DMS114 treated with DMSO at 0.1 percent for 48 hours (cell line): ENCODE data around the gene MSLN.

ENCODE experiments used
- DNase-seq: peaks from one replicate; lab custom pipeline; 2025; ENCODE audit not compliant: unreplicated experiment; lab: John Stamatoyannopoulos, UW

Gene MSLN

DNA sequence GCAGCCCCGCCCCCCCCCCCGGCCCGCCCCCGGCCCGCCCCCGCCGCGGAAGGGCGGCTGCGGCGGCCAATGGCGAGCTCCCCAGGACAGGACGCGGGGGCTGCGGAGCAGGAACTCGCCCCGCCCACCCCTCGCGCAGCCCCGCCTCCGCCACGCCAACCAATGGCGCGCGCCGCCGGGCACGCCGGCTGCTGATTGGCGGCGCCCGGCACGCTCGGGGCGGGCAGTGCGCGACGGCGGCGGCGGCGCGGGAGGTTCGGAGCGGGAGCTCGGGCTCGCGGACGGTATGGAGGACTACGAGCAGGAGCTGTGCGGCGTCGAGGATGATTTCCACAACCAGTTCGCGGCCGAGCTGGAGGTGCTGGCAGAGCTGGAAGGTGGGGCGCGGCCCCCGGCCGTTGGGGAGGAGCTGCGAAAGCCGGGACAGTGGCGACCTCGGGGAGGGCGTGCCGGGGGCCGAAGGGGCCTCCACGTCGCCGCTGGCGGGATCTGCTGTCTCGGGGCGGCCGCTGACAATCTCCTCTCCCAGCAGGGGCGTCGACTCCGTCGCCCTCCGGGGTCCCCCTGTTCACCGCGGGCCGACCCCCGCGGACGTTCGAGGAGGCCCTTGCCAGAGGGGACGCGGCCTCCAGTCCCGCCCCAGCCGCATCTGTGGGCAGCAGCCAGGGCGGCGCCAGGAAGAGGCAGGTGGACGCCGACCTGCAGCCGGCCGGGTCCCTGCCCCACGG, 28.0 kb downstream of the MSLN start, which contains the start of gene CHTF18:
CHTF18 (plus strand) TSS at position 222 of the 728 bp plus-strand sequence; CDS start at position 287, 65 bp downstream.
- peak; percentile 67 for DNase-seq

DNA sequence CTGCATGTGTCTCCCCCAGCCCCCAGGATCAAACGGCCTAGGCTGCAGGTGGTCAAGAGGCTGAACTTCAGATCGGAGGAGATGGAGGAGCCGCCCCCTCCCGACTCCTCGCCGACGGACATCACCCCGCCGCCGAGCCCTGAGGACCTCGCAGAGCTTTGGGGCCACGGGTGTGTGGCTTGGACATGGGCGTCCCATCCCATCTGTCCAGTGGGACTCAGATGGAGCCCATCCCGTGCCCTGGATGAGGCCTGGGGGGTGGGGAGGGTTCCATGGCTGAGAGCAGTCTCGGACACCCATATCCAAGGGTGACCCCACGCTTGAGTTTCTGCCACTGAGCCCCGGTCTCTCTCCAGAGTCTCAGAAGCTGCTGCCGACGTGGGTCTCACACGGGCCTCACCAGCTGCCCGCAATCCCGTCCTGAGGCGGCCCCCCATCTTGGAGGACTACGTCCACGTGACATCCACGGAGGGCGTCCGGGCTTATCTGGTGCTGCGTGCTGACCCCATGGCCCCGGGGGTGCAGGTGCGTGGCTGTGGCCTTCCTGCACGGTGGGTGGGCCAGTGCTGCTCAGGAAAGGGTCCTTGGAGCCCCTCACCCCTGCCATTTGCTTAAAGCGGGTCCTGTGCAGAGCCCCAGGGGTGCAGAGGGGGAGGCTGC, 28.8 kb downstream of the MSLN start:
- DNase-seq = no peak

DNA sequence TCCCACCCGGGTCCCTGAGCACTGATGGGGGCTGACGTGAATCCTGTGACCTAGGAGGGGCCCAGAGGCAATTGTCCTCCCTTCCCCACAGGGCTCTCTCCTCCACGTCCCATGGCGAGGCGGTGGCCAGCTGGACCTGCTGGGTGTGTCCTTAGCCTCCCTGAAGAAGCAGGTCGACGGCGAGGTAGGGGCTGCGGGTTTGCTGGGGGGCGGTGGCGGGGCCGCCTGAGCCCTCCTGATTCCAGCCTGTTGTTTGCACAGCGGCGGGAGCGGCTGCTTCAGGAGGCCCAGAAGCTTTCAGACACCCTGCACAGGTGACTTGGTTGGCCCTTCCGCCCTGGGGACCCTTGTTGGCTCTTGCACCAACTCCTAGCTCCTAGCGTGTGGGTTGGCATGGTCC, 29.6 kb downstream of the MSLN start:
- no peak for DNase-seq

DNA sequence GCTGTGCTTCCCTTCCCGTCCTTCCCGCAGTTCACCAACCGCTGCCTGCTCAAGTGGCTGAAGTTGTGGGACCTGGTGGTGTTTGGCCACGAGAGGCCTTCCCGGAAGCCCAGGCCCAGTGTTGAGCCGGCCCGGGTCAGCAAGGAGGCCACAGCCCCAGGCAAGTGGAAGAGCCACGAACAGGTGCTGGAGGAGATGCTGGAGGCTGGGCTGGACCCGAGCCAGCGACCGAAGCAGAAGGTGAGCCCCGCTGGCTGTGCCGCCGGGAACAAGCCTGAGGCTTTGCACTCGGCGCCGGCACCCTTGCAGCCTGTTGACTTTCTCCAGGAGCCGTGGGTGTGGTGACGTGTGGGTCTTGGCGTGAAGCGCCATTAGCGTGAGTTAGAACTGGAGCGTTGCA, 30.6 kb downstream of the MSLN start:
- no peak for DNase-seq

DNA sequence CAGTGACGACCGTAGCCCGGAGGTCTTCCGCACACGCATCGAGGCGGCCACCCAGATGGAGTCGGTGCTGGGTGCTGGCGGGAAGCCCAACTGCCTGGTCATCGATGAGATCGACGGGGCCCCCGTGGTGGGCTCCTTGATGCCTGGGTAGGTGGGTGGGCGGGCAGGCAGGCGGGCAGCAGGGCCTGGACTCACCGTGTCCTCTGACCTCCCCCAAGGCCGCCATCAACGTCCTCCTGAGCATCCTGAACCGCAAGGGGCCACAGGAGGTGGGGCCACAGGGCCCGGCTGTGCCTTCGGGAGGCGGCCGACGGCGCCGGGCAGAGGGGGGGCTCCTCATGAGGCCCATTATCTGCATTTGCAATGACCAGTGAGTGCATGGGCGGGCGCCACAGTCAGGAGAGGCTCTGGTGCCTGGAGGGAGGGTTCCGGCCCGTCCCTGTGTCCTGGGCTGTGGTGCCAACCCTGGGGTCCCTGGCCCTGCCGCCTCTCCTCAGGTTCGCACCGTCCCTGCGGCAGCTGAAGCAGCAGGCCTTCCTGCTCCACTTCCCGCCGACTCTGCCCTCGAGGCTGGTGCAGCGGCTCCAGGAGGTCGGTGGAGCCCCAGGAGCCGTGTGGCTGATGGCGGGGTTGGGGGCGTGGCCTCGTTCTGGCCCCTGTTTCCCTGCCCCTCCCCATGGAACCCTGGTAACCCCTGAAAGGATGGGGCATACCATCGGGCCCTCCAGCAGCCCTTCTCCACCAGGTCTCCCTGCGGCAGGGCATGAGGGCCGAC, 31.9 kb downstream of the MSLN start:
- no peak for DNase-seq

DNA sequence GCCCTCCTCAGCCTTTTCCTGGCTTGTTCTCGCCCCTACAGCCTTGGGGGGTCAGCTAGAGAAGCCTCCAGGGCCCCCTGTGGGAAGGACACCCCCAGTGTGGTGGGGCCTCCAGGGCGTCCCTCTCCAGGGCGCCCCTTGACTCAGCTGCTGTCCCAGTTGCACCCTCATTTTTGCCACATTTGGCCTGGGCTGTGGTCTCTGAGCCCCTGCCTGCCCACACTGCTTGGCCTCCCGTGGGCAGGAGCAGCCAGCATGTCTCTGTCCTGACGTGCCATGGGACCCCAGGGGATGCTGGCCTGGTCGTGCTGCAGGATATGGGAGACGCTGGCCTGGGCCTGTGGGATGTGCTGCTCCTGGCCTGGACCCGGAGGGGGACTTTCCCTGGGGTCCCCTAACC, 32.9 kb downstream of the MSLN start:
- DNase-seq = no peak

DNA sequence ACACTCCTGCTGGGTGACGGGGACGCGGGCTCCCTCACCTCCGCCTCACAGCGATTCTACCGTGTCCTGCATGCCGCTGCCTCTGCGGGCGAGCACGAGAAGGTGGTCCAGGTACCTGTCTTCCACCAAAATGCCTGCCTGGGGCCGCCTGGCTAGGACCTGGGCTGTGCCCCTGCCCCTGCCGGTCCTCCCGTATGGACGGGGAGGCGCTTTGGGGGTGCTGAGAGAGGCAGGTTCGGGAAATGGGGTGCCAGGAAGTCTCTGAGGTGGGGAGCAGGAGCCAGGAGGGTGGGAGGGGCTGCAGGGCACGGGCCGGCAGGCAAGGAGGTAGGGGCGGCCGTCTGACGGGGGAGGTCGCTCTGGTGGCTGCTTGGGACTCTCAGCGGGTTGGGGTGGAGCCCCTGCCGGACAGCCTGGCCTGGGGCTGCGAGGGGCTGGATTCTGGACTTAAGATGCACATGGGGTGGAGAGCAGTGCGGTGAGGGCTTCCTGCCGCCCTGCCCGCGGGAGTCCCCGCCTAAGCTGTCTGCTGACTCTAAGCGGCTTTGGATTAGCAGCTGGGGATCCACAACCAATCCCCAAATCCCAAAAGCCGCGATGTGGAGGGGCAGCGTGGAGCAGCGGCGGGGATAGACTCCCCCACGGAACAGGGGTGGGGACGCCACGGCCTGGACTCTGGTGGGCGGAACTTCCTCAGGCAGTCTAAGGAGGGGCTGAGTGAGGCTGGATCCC, 33.7 kb downstream of the MSLN start:
- DNase-seq = no peak

DNA sequence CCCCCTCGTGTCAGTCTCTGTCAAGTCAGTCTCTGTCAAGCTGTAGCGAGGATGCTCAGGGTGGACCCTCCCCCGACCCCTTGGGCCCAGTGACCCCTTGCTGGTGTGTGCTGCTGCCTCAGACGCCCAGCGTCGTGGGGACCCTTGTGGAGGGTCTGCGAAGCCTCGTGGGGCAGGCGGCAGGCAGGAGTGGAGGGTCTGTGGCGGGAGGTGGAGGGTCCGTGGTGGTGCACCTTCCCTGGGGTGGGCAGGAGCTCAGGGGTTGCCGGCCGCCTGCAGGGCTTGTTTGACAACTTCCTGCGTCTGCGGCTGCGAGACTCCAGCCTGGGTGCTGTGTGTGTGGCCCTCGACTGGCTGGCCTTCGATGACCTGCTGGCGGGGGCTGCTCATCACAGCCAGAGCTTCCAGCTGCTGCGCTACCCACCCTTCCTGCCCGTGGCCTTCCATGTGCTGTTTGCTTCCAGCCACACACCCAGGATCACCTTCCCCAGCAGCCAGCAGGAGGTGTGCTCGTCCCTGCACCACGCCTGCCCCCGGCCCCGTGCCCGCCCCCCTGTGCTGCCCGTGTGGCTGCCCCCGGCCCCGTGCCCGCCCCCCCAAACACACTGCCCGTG, 34.4 kb downstream of the MSLN start:
- no peak for DNase-seq

DNA sequence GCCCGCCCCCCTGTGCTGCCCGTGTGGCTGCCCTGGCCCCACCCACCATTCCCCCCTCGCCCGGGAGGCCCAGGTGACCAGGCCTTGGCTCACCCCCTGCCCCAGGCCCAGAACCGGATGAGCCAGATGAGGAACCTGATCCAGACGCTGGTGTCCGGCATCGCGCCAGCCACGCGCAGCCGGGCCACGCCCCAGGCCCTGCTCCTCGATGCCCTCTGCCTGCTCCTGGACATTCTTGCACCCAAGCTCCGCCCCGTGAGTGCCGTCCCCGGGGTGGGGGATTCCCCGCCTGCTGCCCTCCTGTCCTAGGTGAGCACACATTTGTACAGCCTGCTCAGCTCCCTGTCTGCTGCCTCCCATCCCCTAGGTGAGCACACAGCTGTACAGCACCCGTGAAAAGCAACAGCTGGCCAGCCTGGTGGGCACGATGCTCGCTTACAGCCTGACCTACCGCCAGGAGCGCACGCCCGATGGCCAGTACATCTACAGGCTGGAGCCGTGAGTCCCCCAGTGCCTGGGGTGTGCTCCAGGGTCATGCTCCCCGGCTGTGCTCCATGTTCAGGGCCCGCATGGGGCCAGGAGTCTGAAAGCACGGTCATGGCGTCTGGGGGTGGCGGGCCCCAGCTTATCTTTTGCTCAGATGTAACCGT, 35.2 kb downstream of the MSLN start:
- DNase-seq = no peak

DNA sequence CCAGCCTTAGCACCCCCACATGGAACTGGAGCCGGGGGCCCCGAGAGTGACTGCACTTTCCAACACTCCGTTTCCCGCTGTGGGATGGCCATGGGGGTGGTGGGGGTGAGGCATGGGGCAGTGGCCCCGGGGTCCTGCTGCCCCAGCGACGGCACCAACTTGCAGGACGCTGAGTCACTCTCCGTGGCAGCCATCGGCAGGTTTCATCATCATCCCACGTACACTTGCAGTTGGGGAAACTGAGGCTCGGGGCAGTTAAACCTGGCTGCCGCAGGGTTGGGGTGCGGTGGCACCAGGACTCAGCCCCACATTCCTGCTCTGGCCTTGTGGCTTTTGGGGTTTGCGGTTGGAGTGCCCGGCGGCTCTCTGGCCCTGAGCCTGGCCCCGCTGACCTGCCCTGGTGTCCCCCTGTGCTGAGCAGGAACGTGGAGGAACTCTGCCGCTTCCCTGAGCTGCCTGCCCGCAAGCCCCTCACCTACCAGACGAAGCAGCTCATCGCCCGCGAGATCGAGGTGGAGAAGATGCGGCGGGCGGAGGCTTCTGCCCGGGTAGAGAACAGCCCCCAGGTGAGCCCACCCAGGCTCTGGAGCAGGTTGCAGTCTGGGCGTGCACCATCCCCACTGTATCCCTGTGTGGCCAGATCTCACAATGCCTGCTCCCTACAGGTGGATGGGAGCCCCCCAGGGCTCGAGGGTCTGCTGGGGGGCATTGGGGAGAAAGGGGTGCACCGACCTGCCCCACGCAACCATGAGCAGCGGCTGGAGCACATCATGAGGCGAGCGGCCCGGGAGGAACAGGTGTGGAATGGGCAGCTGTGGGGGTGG, 36.0 kb downstream of the MSLN start:
- no peak for DNase-seq

DNA sequence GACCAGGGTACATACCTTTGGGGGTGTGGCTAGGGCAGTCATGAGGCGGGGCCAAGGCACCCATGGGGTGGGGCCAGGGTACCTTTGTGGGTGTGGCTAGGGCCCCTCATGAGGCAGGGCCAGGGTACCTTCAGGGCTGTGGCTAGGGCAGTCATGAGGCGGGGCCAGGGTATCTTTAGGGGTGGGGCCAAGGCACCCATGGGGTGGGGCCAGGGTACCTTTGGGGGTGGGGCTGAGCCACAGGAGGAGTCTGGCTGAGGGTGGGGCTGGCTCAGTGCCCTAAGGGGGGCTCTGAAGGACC, 36.5 kb downstream of the MSLN start:
- no peak for DNase-seq

DNA sequence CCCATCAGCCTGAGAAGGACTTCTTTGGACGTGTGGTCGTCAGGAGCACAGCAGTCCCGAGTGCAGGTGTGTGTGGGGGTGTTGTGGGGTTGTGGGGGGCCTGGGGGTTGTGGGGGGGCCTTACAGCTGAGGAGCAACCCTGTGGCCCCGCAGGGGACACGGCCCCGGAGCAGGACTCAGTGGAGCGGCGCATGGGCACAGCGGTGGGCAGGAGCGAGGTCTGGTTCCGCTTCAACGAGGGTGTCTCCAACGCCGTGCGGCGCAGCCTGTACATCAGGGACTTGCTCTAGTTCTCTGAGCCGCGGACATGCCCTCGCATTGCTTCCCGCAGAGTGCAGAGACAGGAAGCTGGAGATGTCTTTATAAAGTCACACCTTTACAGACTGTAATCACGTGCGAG, 37.2 kb downstream of the MSLN start:
- DNase-seq = no peak

DNA sequence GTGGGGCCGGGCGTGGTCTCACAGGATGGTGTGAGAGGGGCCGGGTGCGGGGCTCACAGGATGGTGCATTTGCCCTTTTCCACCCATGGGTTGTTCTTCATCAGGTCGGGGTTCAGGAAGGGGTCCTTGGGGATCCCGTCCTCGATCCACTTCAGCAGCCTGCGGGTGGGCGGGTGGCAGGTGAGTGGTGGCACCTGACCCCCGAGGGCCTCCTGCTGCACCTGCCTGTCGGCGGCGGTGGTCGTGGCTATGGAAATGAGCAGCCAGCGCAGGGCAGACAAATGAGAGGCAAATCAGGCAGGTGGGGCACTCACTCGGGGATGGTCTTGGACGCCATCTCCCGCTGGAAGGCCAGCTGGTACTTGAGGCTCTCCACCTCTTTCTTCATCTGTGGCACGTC, 38.1 kb downstream of the MSLN start:
- no peak for DNase-seq

DNA sequence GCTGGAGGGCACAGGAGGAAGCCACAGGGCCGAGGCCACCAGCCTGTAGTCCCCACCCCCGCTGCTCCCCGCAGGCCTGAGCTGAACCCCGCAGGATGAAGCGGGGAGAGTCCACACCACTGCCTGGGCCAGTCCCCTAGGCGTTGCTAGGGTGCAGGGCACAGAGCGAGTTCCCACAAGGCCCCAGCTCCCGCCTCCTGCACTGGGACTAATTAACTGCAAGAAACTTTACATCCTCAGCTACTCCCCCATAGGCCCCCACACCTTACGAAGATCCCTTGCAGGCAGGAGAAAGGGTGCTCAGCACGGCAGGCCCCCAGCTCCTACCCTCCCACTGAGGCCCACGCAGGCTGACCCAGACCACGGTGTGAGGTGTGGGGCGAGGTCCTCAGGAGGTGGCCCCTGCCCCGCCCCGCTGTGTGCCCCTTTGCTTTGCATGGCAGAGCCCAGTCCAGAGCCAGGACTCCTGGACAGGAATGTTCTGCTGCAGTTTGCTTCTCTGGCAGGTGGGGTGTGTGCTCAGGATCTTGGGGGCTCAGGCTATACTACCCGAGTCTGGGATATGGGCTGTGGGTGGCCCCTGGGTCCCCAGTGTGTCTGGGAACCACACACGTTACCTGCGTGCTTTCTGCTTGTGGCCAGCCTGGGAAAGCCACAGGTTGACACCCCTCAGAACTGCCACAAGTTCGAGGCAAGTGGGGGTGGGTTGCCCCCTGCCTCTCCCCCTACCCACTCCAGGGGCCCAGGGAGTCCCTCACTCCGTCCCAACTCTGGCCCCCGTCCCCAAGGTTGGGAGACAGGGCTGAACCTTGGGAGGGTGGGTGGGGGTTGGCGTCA, 38.8 kb downstream of the MSLN start:
- no peak for DNase-seq

DNA sequence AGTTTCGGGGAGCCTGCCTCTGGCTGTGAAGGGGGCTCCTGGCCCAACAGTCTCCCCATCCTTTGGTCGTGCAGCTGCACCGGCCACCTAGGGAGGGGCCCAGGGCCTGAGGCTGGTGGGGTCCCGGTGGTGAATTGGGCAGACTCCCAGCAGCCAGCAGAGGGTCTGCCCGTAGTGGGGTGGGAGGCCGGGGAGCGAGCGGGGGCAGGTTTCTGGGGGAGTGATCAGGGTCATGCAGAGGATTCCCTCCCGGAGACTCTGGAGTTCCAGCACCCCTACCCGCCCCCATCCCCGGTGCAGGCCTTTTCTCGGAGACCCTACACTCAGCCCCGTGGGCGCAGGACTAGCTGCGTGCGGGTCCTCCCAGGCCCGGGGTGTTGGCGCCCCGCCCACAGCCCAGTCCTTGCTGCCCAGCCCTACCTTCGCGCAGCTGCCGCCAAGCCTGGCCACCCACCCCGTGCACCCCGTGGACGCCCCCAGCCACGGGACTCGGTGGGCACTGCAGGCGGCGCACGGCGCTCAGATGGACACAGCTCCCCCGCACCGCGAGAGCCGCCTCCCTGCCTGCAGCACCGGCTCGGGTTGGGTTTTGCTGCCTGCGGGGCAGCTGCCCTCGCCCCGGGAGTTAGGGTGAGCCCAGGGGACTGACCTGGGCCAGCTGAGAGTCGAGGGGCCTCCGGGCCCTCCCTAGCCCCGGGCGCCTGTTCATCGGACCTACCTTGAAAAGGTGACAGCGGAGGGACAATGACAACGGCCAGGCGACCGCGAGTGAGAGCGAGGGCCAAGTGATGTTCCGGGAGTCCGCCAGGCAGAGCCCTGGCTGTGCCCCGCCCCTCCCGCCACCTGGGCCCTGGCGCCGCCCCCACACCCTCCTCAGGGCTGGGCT, 39.7 kb downstream of the MSLN start, which contains the start of gene GNG13:
GNG13 (minus strand) TSS at position 787 of the 886 bp plus-strand sequence. CDS start 1,657 bp downstream, outside the sequence.
- no peak for DNase-seq

DNA sequence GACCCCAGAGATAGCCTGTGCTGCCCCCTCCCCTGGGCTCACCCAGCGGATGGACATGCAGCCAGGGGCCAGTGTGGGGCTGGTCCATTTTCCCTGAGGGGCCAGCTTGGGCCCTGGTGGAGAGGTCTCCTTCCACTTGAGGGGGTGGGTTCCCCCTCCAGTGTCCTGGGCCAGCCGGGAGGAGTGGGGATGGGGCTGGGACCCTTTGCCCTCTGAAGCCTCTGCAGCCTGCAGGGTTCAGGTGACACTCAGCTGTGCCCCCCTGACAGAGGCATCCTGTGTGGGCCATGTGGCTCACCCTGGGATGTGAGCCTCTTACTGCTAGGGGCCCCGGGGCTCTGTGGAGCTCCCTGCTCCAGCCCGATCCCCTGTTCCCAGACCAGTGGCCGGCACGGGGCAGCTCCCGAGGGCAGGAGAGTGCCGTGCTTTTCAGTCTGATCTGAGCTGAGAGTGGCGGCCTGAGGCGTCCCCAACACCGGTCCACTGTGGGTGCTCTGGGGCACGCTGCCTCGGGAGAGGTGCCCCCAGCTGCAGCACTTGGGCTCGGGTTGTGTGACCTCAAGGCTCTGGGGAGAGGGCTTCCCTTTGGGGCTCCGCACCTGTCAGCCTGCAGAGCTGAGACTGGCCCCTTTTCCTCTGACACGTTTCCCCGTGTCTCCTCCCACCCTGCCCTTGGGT, 40.4 kb downstream of the MSLN start:
- no peak for DNase-seq
